PC-9 (cell line): Measurements from ENCODE around the gene CHMP3. TPM values are rescaled to one million over a fixed set of nuclear protein-coding genes. Genes with fewer than 3 reads are reported as not detected.

Experiments
- Bru-seq: library from RNA; stranded (reverse); fragments of 400-500 nt; gene quantifications from one replicate; lab custom pipeline; 2021; lab: Mats Ljungman, UMichigan
- BruChase-seq, 2 experiments: library from RNA; stranded (reverse); fragments of 400-500 nt; gene quantifications; one replicate each; lab custom pipeline; 2021; lab: Mats Ljungman, UMichigan
- BruUV-seq: library from RNA; stranded (reverse); fragments of 400-500 nt; replicated peaks from 2 replicates; lab custom pipeline; 2021; lab: Mats Ljungman, UMichigan
- CTCF ChIA-PET: fragments of 300-600 bp; sonication (Branson Sonifier 250); formaldehyde crosslinking; loops from one replicate; lab custom pipeline; 2022; ENCODE audit warnings: antibody characterized with exemption; lab: Charles Lee
- POLR2A ChIA-PET: fragments of 300-600 bp; sonication (Branson Sonifier 250); formaldehyde crosslinking; loops from one replicate; lab custom pipeline; 2022; ENCODE audit warnings: antibody characterized with exemption; ENCODE audit not compliant: unreplicated experiment; lab: Charles Lee
- DNase-seq, 2 experiments: peaks; one replicate each; pipeline versions ENCODE4 v3.0.0 to v3.0.0-alpha.2; 2015 to 2022; ENCODE audit warnings: mixed read lengths in 1 of 2
- H2AFZ ChIP-seq: fragments of 200-600 bp; sonication (generic); 2 replicates; pipeline ENCODE4 v1.8.1; 2017; ENCODE audit warnings: antibody characterized with exemption
- H3F3A ChIP-seq: fragments of 200-600 bp; sonication (generic); 2 replicates; pipeline ENCODE4 v1.8.1; 2017; ENCODE audit warnings: antibody characterized with exemption, mild to moderate bottlenecking, low read depth; ENCODE audit not compliant: insufficient read depth
- H3K27ac ChIP-seq: fragments of 200-600 bp; sonication (generic); 2 replicates; pipeline ENCODE4 v1.6.1; 2016; ENCODE audit warnings: mixed run types
- H3K27me3 ChIP-seq: fragments of 200-600 bp; sonication (generic); 2 replicates; pipeline ENCODE4 v1.6.1; 2016; ENCODE audit warnings: low read depth, mixed run types; ENCODE audit not compliant: insufficient read depth
- H3K36me3 ChIP-seq: fragments of 200-600 bp; sonication (generic); 2 replicates; pipeline ENCODE4 v1.6.1; 2016; ENCODE audit warnings: low read depth, mixed run types
- H3K4me1 ChIP-seq: fragments of 200-600 bp; sonication (generic); replicated peaks from 2 replicates; pipeline ENCODE4 v1.6.1; 2016; ENCODE audit warnings: mixed run types; ENCODE audit not compliant: insufficient read depth
- H3K4me2 ChIP-seq: fragments of 200-600 bp; sonication (generic); 2 replicates; pipeline ENCODE4 v1.6.1; 2017; ENCODE audit warnings: mixed run types
- H3K4me3 ChIP-seq: fragments of 200-600 bp; sonication (generic); 2 replicates; pipeline ENCODE4 v1.6.1; 2016; ENCODE audit warnings: mixed run types
- H3K79me2 ChIP-seq: fragments of 200-600 bp; sonication (generic); 2 replicates; pipeline ENCODE4 v1.6.1; 2017; ENCODE audit warnings: low read depth, mixed run types
- H3K9me2 ChIP-seq: fragments of 200-600 bp; sonication (generic); 2 replicates; pipeline ENCODE4 v1.8.1; 2017; ENCODE audit warnings: mild to moderate bottlenecking; ENCODE audit not compliant: insufficient read depth
- H3K9me3 ChIP-seq: fragments of 200-600 bp; sonication (generic); 2 replicates; pipeline ENCODE4 v1.8.1; 2016; ENCODE audit warnings: low read depth; ENCODE audit not compliant: insufficient read depth
- H4K20me1 ChIP-seq: fragments of 200-600 bp; sonication (generic); 2 replicates; pipeline ENCODE4 v1.8.1; 2017; ENCODE audit not compliant: insufficient read depth
- CTCF ChIP-seq: fragments of 200-600 bp; sonication (generic); conservative IDR thresholded peaks from 2 replicates; pipeline ENCODE4 v1.6.1; 2017; ENCODE audit warnings: mixed run types, antibody characterized with exemption, mild to moderate bottlenecking, moderate library complexity
- EZH2 ChIP-seq: fragments of 200-600 bp; sonication (generic); IDR thresholded peaks from 2 replicates; pipeline ENCODE4 v1.8.0; 2017; ENCODE audit warnings: antibody characterized with exemption, low read depth
- intact Hi-C: fragments of 100-400 bp; cut with micrococcal nuclease; formaldehyde crosslinking; loops from one replicate; pipeline ENCODE4 v1.10.0; 2022; ENCODE audit not compliant: unreplicated experiment
- long read RNA-seq: library from polyadenylated mRNA; stranded (forward); transcript quantifications from one replicate; pipeline ENCODE4 v2.0.0, GENCODE V29; 2022
- total RNA-seq: library from RNA; stranded (reverse); gene quantifications from 2 replicates; pipeline ENCODE4 v1.2.3, GENCODE V29; 2021

CHMP3 gene
- 108 and 120 TPM in 2 replicates for total RNA-seq
- Bru-seq, nascent RNA: percentile 86 among the genes with signal in this experiment
- percentile 98 among the genes with signal in this experiment for BruChase-seq, experiment 1, labeled RNA remaining after a 2-hour chase
- BruChase-seq, experiment 2, labeled RNA remaining after a 6-hour chase: percentile 98 among the genes with signal in this experiment
- long read RNA-seq, transcript CHMP3-203 (5 exons, 1,099 nt): minor isoform, 12 of 162 reads
- long read RNA-seq, transcript CHMP3-201 (6 exons, 3,171 nt): major isoform, 111 of 162 reads
- long read RNA-seq, partial matches to known transcripts: 0 of 162 reads
- long read RNA-seq, other reads (novel, unspliced or antisense): 38 of 162 reads

GRCh38 chr2:86562922-86563649 lies at the start of gene CHMP3:
Gene CHMP3, minus strand, starts transcription at chr2:86563443. Its CDS starts 95 bp downstream, at chr2:86563348.
- no peaks in the 10 kb centered on the region; the same call in 1 of the 2 replicates for H4K20me1 ChIP-seq
- H3K27ac ChIP-seq: peak within 1 kb of the TSS; percentile 94
- H3K9me3 ChIP-seq: no peaks in the 10 kb centered on the region; the same call in 1 of the 2 replicates
- H3K36me3 ChIP-seq: no peaks in the 10 kb centered on the region
- TF ChIP-seq CTCF: no peak
- TF ChIP-seq EZH2: no peak
- H3K4me2 ChIP-seq: peak within 1 kb of the TSS; percentile 87
- CTCF ChIA-PET: no interaction called here
- POLR2A ChIA-PET: no interaction called here
- peak within 1 kb of the TSS; percentile 74 for H3K4me3 ChIP-seq
- H3K27me3 ChIP-seq: no peaks in the 10 kb centered on the region
- BruUV-seq: no TSS peak
- peaks cover 14% of the 10 kb centered on the region for H3K4me1 ChIP-seq
- peak within 1 kb of the TSS; percentile 91 for H2AFZ ChIP-seq
- H3F3A ChIP-seq: no peaks in the 10 kb centered on the region
- H3K79me2 ChIP-seq: peaks cover 46% of the 10 kb centered on the region
- no peaks in the 10 kb centered on the region for H3K9me2 ChIP-seq
- intact Hi-C loops: loop anchor here (1.0 kb wide), 2 partner anchors 60 to 122 kb away; partner anchors contain the start of genes KDM3A and RNF103
- DNase-seq: peak; percentile 84 to 94

GRCh38 chr2:86610871-86611270 lies 47.6 kb upstream of the CHMP3 start:
- Histone ChIP-seq H3K27ac (no peak overlapping the region), H3K9me2 (no peaks in the 10 kb centered on the region; the same call in 1 of the 2 replicates), H3K4me3 (no peak overlapping the region), H3K4me1 (no peaks in the 10 kb centered on the region), H3K27me3 (no peaks in the 10 kb centered on the region), H3K79me2 (no peaks in the 10 kb centered on the region), H2AFZ (no peak overlapping the region), H3K4me2 (no peak overlapping the region), H3K9me3 (no peaks in the 10 kb centered on the region), H3K36me3 (peaks cover 15% of the 10 kb centered on the region; the same call in 1 of the 2 replicates), H3F3A (no peaks in the 10 kb centered on the region), H4K20me1 (0 out of 2 replicates have a peak, but pooled peaks cover 5% of the 10 kb centered on the region)
- TF ChIP-seq CTCF: no peak
- no peak for TF ChIP-seq EZH2
- DNase-seq: no peak
- ChIA-PET CTCF (no interaction called here), POLR2A (no interaction called here)
- intact Hi-C loops: no loop called here
- no TSS peak for BruUV-seq

GRCh38 chr2:86608832-86609410 lies 45.7 kb upstream of the CHMP3 start:
- CTCF ChIA-PET: no interaction called here

More at GRCh38 chr2:86608832-86609410, 45.7 kb upstream of the CHMP3 start:
- no peak for DNase-seq
- Histone ChIP-seq H3K79me2 (no peaks in the 10 kb centered on the region), H2AFZ (no peak overlapping the region), H3K27me3 (no peaks in the 10 kb centered on the region), H3K4me3 (no peak overlapping the region), H3K4me1 (no peaks in the 10 kb centered on the region), H3K27ac (no peak overlapping the region), H3K4me2 (no peak overlapping the region), H3F3A (no peaks in the 10 kb centered on the region), H3K9me3 (no peaks in the 10 kb centered on the region), H4K20me1 (no peaks in the 10 kb centered on the region), H3K9me2 (no peaks in the 10 kb centered on the region; the same call in 1 of the 2 replicates), H3K36me3 (peaks cover 20% of the 10 kb centered on the region)
- POLR2A ChIA-PET: no interaction called here
- no peak for TF ChIP-seq EZH2
- no peak for TF ChIP-seq CTCF
- intact Hi-C loops: no loop called here
- BruUV-seq: no TSS peak
